Measurements from ENCODE around the gene AIFM3.

GRCh38 chr22:20952544-20953341 is 14.3 kb upstream of the AIFM3 start:
- TF ChIP-seq CTCF (IDR thresholded peaks at IDR 0.05): no peak; the same call in 1 of the 2 replicates
- TF ChIP-seq ZFX (IDR thresholded peaks at IDR 0.05; ENCODE audit: borderline replicate concordance): no peak
